ENCODE results near the gene IL1RAP. TPM values are rescaled to one million over a fixed set of nuclear protein-coding genes. Genes with fewer than 3 reads are reported as not detected.

The IL1RAP gene
- total RNA-seq, 1 donor from 2014 or later = 26.0 TPM

DNA sequence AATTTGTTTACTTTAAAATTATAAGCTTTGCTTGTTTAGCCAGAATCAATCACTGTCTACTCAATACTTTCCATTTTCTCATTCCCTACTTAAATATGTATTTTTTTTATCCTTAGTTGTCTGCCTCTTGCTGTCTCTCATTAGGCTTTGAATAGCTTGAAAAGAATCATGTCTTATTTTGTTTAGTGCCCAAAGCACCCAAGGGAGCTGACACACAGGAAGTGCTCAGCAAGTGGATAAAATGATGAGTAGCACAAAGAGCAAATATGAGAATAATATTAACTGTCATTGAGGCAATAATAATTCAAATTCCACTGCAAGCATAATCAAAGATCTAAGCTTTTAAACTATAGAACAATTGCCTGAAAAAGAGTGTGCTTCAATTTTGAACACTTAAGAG is 19.0 kb upstream of the IL1RAP start:
- Histone ChIP-seq H3K27ac (no peak overlapping the region), H3K27me3 (no peaks in the 10 kb centered on the region), H3K4me3 (no peak overlapping the region), H3K4me1 (no peaks in the 10 kb centered on the region), H3K9me3 (no peaks in the 10 kb centered on the region), H3K36me3 (no peaks in the 10 kb centered on the region)
- intact Hi-C loops (cut with DNase I) = no loop called here
- no peak for DNase-seq (ENCODE audit: extremely low spot score in 2 of 2)
- TF ChIP-seq POLR2AphosphoS5 (IDR thresholded peaks at IDR 0.05; ENCODE audit: insufficient read depth in 1 of 2, low read depth in 1 of 2) = no peak
- TF ChIP-seq CTCF (IDR thresholded peaks at IDR 0.05) = no peak

- DNase-seq (ENCODE audit: extremely low spot score in 2 of 2) = no peak
- intact Hi-C loops (cut with DNase I) = no loop called here
- H3K27me3 ChIP-seq = no peaks in the 10 kb centered on the region
- no peaks in the 10 kb centered on the region for H3K4me1 ChIP-seq
- TF ChIP-seq POLR2AphosphoS5 (IDR thresholded peaks at IDR 0.05; ENCODE audit: insufficient read depth in 1 of 2, low read depth in 1 of 2) (no peak), POLR2A (IDR thresholded peaks at IDR 0.05) (no peak), CTCF (IDR thresholded peaks at IDR 0.05) (no peak)
- H3K36me3 ChIP-seq = no peaks in the 10 kb centered on the region
- H3K27ac ChIP-seq = no peak overlapping the region
- H3K9me3 ChIP-seq = no peaks in the 10 kb centered on the region
- H3K4me3 ChIP-seq = no peak overlapping the region
These were observed 18.5 kb upstream of the IL1RAP start for GRCh38 chr3:190495354-190495753.

DNA sequence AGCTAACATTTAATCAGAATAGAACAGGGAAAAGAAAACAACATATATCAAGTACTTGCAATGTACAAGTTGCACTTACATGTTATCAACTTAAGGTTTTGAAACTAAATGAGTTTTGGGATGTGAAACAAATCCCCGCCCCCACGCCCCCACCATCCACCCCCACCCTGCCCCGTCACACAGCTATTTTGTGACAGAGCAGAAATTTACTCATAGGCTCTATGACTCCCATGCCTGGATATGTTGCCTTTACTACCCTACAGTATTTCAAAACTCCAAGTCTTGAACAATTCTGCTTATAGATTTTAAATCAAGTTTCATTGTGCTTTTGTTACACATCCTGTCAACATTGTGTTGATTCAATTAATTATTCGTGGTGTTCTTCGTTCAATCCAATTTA is 18.1 kb upstream of the IL1RAP start:
- H3K4me3 ChIP-seq = no peak overlapping the region
- no peak for DNase-seq (ENCODE audit: extremely low spot score in 2 of 2)
- no peaks in the 10 kb centered on the region for H3K9me3 ChIP-seq
- no peak overlapping the region for H3K27ac ChIP-seq
- H3K27me3 ChIP-seq = no peaks in the 10 kb centered on the region
- no peaks in the 10 kb centered on the region for H3K36me3 ChIP-seq
- no peaks in the 10 kb centered on the region for H3K4me1 ChIP-seq
- TF ChIP-seq CTCF (IDR thresholded peaks at IDR 0.05) (no peak), POLR2A (IDR thresholded peaks at IDR 0.05) (no peak), POLR2AphosphoS5 (IDR thresholded peaks at IDR 0.05; ENCODE audit: insufficient read depth in 1 of 2, low read depth in 1 of 2) (no peak)
- intact Hi-C loops (cut with DNase I) = no loop called here

GRCh38 chr3:190496859-190497258 is 17.0 kb upstream of the IL1RAP start:
- Histone ChIP-seq H3K27ac (no peak overlapping the region), H3K4me3 (no peak overlapping the region), H3K36me3 (no peaks in the 10 kb centered on the region), H3K4me1 (no peaks in the 10 kb centered on the region), H3K9me3 (no peaks in the 10 kb centered on the region), H3K27me3 (no peaks in the 10 kb centered on the region)
- TF ChIP-seq POLR2A (IDR thresholded peaks at IDR 0.05) (no peak), POLR2AphosphoS5 (IDR thresholded peaks at IDR 0.05; ENCODE audit: insufficient read depth in 1 of 2, low read depth in 1 of 2) (no peak), CTCF (IDR thresholded peaks at IDR 0.05) (no peak)
- no peak for DNase-seq (ENCODE audit: extremely low spot score in 2 of 2)
- intact Hi-C loops (cut with DNase I) = no loop called here

- Histone ChIP-seq H3K4me1 (no peaks in the 10 kb centered on the region), H3K4me3 (no peak overlapping the region), H3K9me3 (no peaks in the 10 kb centered on the region), H3K27me3 (no peaks in the 10 kb centered on the region), H3K27ac (no peak overlapping the region), H3K36me3 (no peaks in the 10 kb centered on the region)
- intact Hi-C loops (cut with DNase I) = no loop called here
- no peak for TF ChIP-seq POLR2A (IDR thresholded peaks at IDR 0.05)
- no peak for TF ChIP-seq CTCF (IDR thresholded peaks at IDR 0.05)
- TF ChIP-seq POLR2AphosphoS5 (IDR thresholded peaks at IDR 0.05; ENCODE audit: insufficient read depth in 1 of 2, low read depth in 1 of 2) = no peak
- no peak for DNase-seq (ENCODE audit: extremely low spot score in 2 of 2)
These were observed 16.1 kb upstream of the IL1RAP start for GRCh38 chr3:190497811-190498210.

Measured in vagina (tissue), 2 donors.